ENCODE measurements around the gene EXTL1.

GRCh38 chr1:26067432-26067911 lies 45.9 kb downstream of the EXTL1 start, which contains the start of gene TRIM63:
- TF ChIP-seq POLR2A (IDR thresholded peaks at IDR 0.05) (no peak), CTCF (IDR thresholded peaks at IDR 0.05) (no peak), EP300 (IDR thresholded peaks at IDR 0.05) (no peak), POLR2AphosphoS5 (IDR thresholded peaks at IDR 0.05) (no peak)
